ENCODE data around the gene ENG. TPM values are rescaled to one million over a fixed set of nuclear protein-coding genes. Genes with fewer than 3 reads are reported as not detected.

The ENG gene
- total and polyA plus RNA-seq, 2 of the 8 experiments (the other 6 are each of a cell fraction or from before 2014, with no cell fraction given), result 1.8 to 4.4 TPM

- WGBS, 2 experiments (ENCODE audit: extremely low coverage in 1 of 2, insufficient coverage in 1 of 2, insufficient read length in 1 of 2, insufficient replicate concordance in 2 of 2, low coverage in 1 of 2, low lambda C conversion rate in 2 of 2, missing lambda C conversion rate in 1 of 2), result 84% methylated on average over 3 of the region's 3 CpGs; no CpG with 5 or more reads in 1 of the 2 experiments
- peak overlapping the region in 1 of 4 experiments; percentile 6; a peak in 1 of 7 replicates for H3K9ac ChIP-seq (replicated peaks in 1 of 4; ENCODE audit: extremely low read depth in 1 of 4, low read depth in 3 of 4, low read length in 3 of 4)
- H2BK120ac ChIP-seq (replicated peaks; ENCODE audit: low read depth, low read length), result no peak overlapping the region
- H2BK15ac ChIP-seq (ENCODE audit: low read length), result no peak overlapping the region; the same call in 1 of the 2 replicates
- no peak overlapping the region for H3K14ac ChIP-seq (ENCODE audit: insufficient read length)
- no peaks in the 10 kb centered on the region for H3K79me1 ChIP-seq (ENCODE audit: low read depth, low read length)
- ChIA-PET POLR2A (ENCODE audit: partially characterized antibody) (interaction anchor here (0.6 to 1.8 kb wide), 8 partner anchors 11 to 322 kb away, joined by 3 to 5 read pairs (median 3); partner anchors contain the start of genes CDK9, LRSAM1 and RPL12), CTCF (ENCODE audit: partially characterized antibody) (interaction anchor here (1.9 to 14.6 kb wide), 3 partner anchors 9 to 39 kb away, joined by 6 to 227 read pairs (median 10); partner anchors contain the start of genes CDK9, SH2D3C and TOR2A)
- H2BK12ac ChIP-seq (ENCODE audit: low read depth, low read length), result no peak overlapping the region
- FAIRE-seq (no peak), DNase-seq (ENCODE audit: low read depth in 1 of 2, low spot score in 2 of 2) (no peak)
- H3K79me2 ChIP-seq (ENCODE audit: control insufficient read depth in 1 of 2, insufficient read depth in 2 of 2, low read length in 2 of 2), result no peaks in the 10 kb centered on the region
- H3K23ac ChIP-seq (ENCODE audit: insufficient read length), result no peak overlapping the region
- no peak overlapping the region for H2BK5ac ChIP-seq (ENCODE audit: low read depth, low read length)
- no peaks in the 10 kb centered on the region for H4K20me1 ChIP-seq (replicated peaks in 1 of 2; ENCODE audit: control insufficient read depth in 1 of 2, insufficient read depth in 2 of 2, low read length in 2 of 2)
- no peak overlapping the region for H2AFZ ChIP-seq (ENCODE audit: low read length)
- H3K56ac ChIP-seq (replicated peaks; ENCODE audit: insufficient read length, low read depth, low read length), result no peak overlapping the region
- no peaks in the 10 kb centered on the region for H3K9me3 ChIP-seq (ENCODE audit: insufficient read depth in 2 of 2, low read depth in 1 of 2, low read length in 1 of 2)
- no peaks in the 10 kb centered on the region for H3K27me3 ChIP-seq (replicated peaks in 1 of 4; ENCODE audit: control insufficient read depth in 3 of 4, extremely low read depth in 1 of 4, insufficient read depth in 3 of 4, low read length in 3 of 4)
- TF ChIP-seq RFX5 (IDR thresholded peaks at IDR 0.05; ENCODE audit: borderline replicate concordance, low read depth, low read length), result no peak
- no peak for TF ChIP-seq NRF1 (IDR thresholded peaks at IDR 0.05; ENCODE audit: low read depth, low read length)
- H3K27ac ChIP-seq (ENCODE audit: low read depth, low read length), result no peak overlapping the region
- no peak overlapping the region for H3K4me3 ChIP-seq (ENCODE audit: extremely low read depth in 1 of 4, insufficient read depth in 2 of 4, low read depth in 3 of 4, low read length in 4 of 4)
- no peak overlapping the region for H2BK20ac ChIP-seq (ENCODE audit: low read length)
- H3K18ac ChIP-seq (ENCODE audit: extremely low read depth, low read length), result no peak overlapping the region
- no peak overlapping the region for H3K4ac ChIP-seq (replicated peaks; ENCODE audit: insufficient read length, low read depth, low read length)
- H4K91ac ChIP-seq (replicated peaks; ENCODE audit: insufficient read length, low read length), result no peak overlapping the region
- H3K4me2 ChIP-seq (ENCODE audit: insufficient read depth in 1 of 2, low read depth in 2 of 2, low read length in 2 of 2), result no peak overlapping the region
- no peaks in the 10 kb centered on the region for H3K36me3 ChIP-seq (ENCODE audit: control insufficient read depth in 2 of 4, insufficient read depth in 4 of 4, low read length in 3 of 4)
- H3K4me1 ChIP-seq (replicated peaks in 1 of 4; ENCODE audit: control insufficient read depth in 3 of 4, insufficient read depth in 4 of 4, low read length in 3 of 4), result peaks cover 2 to 19% (median 11%) of the 10 kb centered on the region in 4 experiments
- H2AK5ac ChIP-seq (ENCODE audit: low read depth, low read length), result no peak overlapping the region
- H4K5ac ChIP-seq (ENCODE audit: insufficient read length, low read depth, low read length), result no peak overlapping the region
- no peaks in the 10 kb centered on the region; the same call in 1 of the 2 replicates for H3K23me2 ChIP-seq (ENCODE audit: low read depth, low read length)
- no peak overlapping the region for H4K8ac ChIP-seq (ENCODE audit: extremely low read depth, insufficient read depth, low read length)
Observed at GRCh38 chr9:127773272-127773671, 81.2 kb downstream of the ENG start.
